CD8-positive, alpha-beta memory T cell (primary cell): ENCODE results near the gene ATL1. TPM values are rescaled to one million over a fixed set of nuclear protein-coding genes. Genes with fewer than 3 reads are reported as not detected.
"Not testable (repeated sequence)": the region's sequence is repeated elsewhere in the genome, so short reads cannot be mapped to it uniquely, and the experiment has no call there.

Source experiments
- CTCF ChIA-PET: fragments of 350-600 bp; sonication (Branson Sonifier 250); formaldehyde crosslinking; loops from one replicate; lab custom pipeline; 2021; ENCODE audit warnings: antibody characterized with exemption; lab: Charles Lee
- POLR2A ChIA-PET: fragments of 350-600 bp; sonication (Branson Sonifier 250); formaldehyde crosslinking; loops from one replicate; lab custom pipeline; 2021; ENCODE audit warnings: antibody characterized with exemption; lab: Charles Lee
- DNase-seq, 5 donors: peaks; one replicate each; pipeline versions ENCODE4 v3.0.0 to v3.0.0-alpha.2; 2020 to 2022; ENCODE audit warnings: mixed read lengths in 1 of 5
- H3K27ac ChIP-seq: one replicate; pipeline ENCODE4 v1.7.0; 2013; ENCODE audit warnings: low read depth, mild to moderate bottlenecking, low read length, moderate library complexity
- H3K27me3 ChIP-seq: 2 replicates; pipeline ENCODE4 v1.7.0; 2013; ENCODE audit warnings: low read length, mild to moderate bottlenecking; ENCODE audit not compliant: insufficient read depth, poor library complexity, severe bottlenecking
- H3K36me3 ChIP-seq: 2 replicates; pipeline ENCODE4 v1.7.0; 2013; ENCODE audit warnings: mild to moderate bottlenecking, low read length, moderate library complexity; ENCODE audit not compliant: insufficient read depth
- H3K4me1 ChIP-seq: 2 replicates; pipeline ENCODE4 v1.7.0; 2013; ENCODE audit warnings: mild to moderate bottlenecking, low read length, moderate library complexity; ENCODE audit not compliant: insufficient read depth
- H3K4me3 ChIP-seq: 2 replicates; pipeline ENCODE4 v1.7.0; 2013; ENCODE audit warnings: mild to moderate bottlenecking, low read length
- H3K9me3 ChIP-seq: 2 replicates; pipeline ENCODE4 v1.7.0; 2013; ENCODE audit warnings: mild to moderate bottlenecking, low read length
- H3K27ac Mint-ChIP-seq, 8 donors: one replicate each; pipeline ENCODE4 v1.8.0; 2020 to 2021; ENCODE audit warnings: mixed read lengths in 8 of 8, mild to moderate bottlenecking in 6 of 8, inconsistent platforms in 3 of 8, moderate library complexity in 3 of 8
- H3K27me3 Mint-ChIP-seq, 2 donors: one replicate each; pipeline ENCODE4 v1.8.0; 2020 to 2021; ENCODE audit warnings: mixed read lengths in 2 of 2, mild to moderate bottlenecking in 1 of 2, moderate library complexity in 1 of 2
- H3K36me3 Mint-ChIP-seq, 3 donors: one replicate each; pipeline ENCODE4 v1.8.0; 2020 to 2021; ENCODE audit warnings: mixed read lengths in 3 of 3, inconsistent platforms in 1 of 3, mild to moderate bottlenecking in 1 of 3
- H3K4me1 Mint-ChIP-seq, 3 donors: one replicate each; pipeline ENCODE4 v1.8.0; 2020 to 2021; ENCODE audit warnings: mixed read lengths in 3 of 3, inconsistent platforms in 1 of 3, mild to moderate bottlenecking in 1 of 3
- H3K4me3 Mint-ChIP-seq, 7 donors: one replicate each; pipeline ENCODE4 v1.8.0; 2020 to 2021; ENCODE audit warnings: mixed read lengths in 7 of 7, mild to moderate bottlenecking in 6 of 7, moderate library complexity in 4 of 7, inconsistent platforms in 2 of 7
- H3K9me3 Mint-ChIP-seq, 5 donors: one replicate each; pipeline ENCODE4 v1.8.0; 2020 to 2022; ENCODE audit warnings: mixed read lengths in 5 of 5, mild to moderate bottlenecking in 3 of 5, moderate library complexity in 2 of 5, inconsistent platforms in 1 of 5
- polyA plus RNA-seq: library from polyadenylated mRNA; unstranded; fragments of 300-500 nt; fragmentation: Illumina TruSeq; gene quantifications from one replicate; pipeline ENCODE4 v1.2.3, GENCODE V29; 2021
- total RNA-seq, 2 experiments: library from RNA; stranded (reverse); gene quantifications; one replicate each; pipeline ENCODE4 v1.2.3, GENCODE V29; 2021

ATL1 gene
- total and polyA plus RNA-seq, 3 experiments from 2014 or later, result 0.81 to 2.4 (median 1.3) TPM

DNA sequence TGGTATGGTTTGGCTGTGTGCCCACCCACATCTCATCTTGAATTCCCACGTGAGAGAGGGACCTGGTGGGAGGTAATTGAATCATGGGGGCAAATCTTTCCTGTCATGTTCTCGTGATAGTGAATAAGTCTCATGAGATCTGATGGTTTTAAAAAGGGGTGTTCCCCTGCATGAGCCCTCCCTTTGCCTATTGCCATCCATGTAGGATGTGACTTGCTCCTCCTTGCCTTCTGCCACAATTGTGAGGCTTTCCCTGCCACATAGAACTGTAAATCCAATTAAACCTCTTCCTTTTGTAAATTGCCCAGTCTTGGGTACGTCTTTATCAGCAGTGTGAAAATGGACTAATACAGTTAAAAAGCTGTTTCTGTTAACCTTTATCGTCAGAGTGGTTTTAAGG lies 21.9 kb upstream of the ATL1 start:
- not testable (repeated sequence) for H3K27ac Mint-ChIP-seq

DNA sequence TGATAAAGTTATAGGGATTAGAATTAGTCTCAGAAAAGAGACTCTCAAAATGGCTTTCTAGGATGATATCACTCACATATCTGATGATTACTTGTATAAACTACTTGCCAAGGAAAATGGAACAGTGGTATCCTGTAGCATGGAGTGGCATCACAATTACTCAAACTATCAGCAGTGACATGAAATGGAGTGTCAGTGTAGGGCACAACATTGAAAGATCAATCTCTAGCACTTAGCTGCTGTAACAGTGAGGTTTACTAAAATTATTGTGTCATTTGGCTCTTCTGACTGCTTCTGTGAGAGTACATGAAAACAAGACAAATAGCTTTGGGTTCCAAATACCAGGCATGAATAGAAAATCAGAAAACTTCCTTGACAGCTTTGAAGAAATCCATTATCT lies 20.9 kb upstream of the ATL1 start:
- ChIA-PET CTCF (interaction anchor here (0.7 to 4.3 kb wide), 2 partner anchors 239 to 321 kb away, joined by 4 to 16 read pairs; no protein-coding TSS in a partner anchor), POLR2A (no interaction called here)
- Histone ChIP-seq H3K9me3 (no peaks in the 10 kb centered on the region), H3K4me3 (no peak overlapping the region), H3K27ac (no peak overlapping the region), H3K4me1 (peaks cover 8% of the 10 kb centered on the region), H3K36me3 (no peaks in the 10 kb centered on the region), H3K27me3 (no peaks in the 10 kb centered on the region)
- H3K27me3 Mint-ChIP-seq, result no peaks in the 10 kb centered on the region
- no peaks in the 10 kb centered on the region for H3K9me3 Mint-ChIP-seq
- H3K4me1 Mint-ChIP-seq, result peaks cover 7 to 16% (median 15%) of the 10 kb centered on the region in 3 donors
- H3K4me3 Mint-ChIP-seq, result no peak overlapping the region
- no peak overlapping the region for H3K27ac Mint-ChIP-seq
- H3K36me3 Mint-ChIP-seq, result no peaks in the 10 kb centered on the region
- DNase-seq, result no peak

More for the DNA sequence above, 21.9 kb upstream of the ATL1 start:
- H3K36me3 Mint-ChIP-seq, H3K9me3 Mint-ChIP-seq, H3K4me3 ChIP-seq, H3K27me3 ChIP-seq, H3K36me3 ChIP-seq, H3K27ac ChIP-seq, H3K9me3 ChIP-seq, POLR2A ChIA-PET, H3K27me3 Mint-ChIP-seq, DNase-seq: not testable (repeated sequence)
- H3K4me1 ChIP-seq, result peaks cover 13% of the 10 kb centered on the region
- H3K4me1 Mint-ChIP-seq, result peaks cover 10 to 19% (median 18%) of the 10 kb centered on the region in 3 donors
- peak overlapping the region in 1 of 7 donors; percentile 51 for H3K4me3 Mint-ChIP-seq
- CTCF ChIA-PET, result interaction anchor here (0.7 to 4.3 kb wide), 3 partner anchors 217 to 322 kb away, joined by 3 to 16 read pairs (median 3); no protein-coding TSS in a partner anchor

DNA sequence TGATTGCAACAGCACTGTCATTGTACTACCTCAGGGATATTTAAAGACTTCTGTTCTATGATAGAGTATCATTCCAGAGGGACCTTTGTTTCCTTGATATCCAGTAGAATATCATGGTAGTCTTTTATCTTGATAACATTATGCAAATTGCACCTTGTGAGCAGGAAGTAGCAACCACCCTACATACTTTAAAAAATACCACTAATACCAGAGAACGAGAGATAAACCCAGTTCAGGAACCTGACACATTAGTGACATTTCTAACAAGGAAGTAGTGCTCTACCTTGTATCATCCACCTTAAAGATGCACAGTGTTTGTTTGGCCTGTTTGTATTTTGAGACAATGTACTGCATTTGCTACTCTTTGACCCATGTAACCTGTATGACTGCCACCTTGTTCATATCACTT lies 18.8 kb upstream of the ATL1 start:
- Histone ChIP-seq H3K4me3 (no peak overlapping the region), H3K27me3 (no peaks in the 10 kb centered on the region), H3K27ac (no peak overlapping the region), H3K4me1 (peaks cover 8% of the 10 kb centered on the region), H3K36me3 (no peaks in the 10 kb centered on the region), H3K9me3 (no peaks in the 10 kb centered on the region)
- H3K4me3 Mint-ChIP-seq, result no peak overlapping the region
- peaks cover 7 to 16% (median 15%) of the 10 kb centered on the region in 3 donors for H3K4me1 Mint-ChIP-seq
- peaks cover 0 to 11% of the 10 kb centered on the region in 2 donors for H3K27me3 Mint-ChIP-seq
- no peaks in the 10 kb centered on the region for H3K36me3 Mint-ChIP-seq
- H3K27ac Mint-ChIP-seq, result peak overlapping the region in 5 of 8 donors; percentile 17 to 68 (median 52)
- POLR2A ChIA-PET, result no interaction called here
- CTCF ChIA-PET, result interaction anchor here (1.2 to 4.3 kb wide), 3 partner anchors 236 to 322 kb away, joined by 3 to 16 read pairs (median 6); no protein-coding TSS in a partner anchor
- DNase-seq, result no peak
- no peaks in the 10 kb centered on the region for H3K9me3 Mint-ChIP-seq

DNA sequence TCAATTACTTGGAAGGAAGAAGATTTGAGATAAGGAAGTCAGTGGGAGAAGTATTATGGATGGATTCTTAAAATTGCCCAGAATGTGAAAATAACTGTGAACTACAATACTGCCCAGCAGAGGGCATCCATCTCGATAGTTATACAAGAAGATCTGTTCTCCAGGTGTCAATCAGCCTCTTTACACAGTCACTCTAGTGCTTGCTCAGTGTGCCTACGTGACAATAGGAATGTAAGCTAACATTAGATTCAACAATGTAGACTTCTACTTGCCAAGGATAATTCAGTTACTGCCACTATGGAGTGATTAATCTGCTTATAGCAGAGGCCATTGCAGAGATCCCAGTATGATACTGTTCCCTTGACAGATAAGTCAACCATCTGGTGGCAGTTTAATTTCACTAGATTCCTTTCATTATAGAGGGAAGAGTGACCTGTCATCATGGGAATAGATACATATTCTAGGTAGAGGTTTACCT lies 17.0 kb upstream of the ATL1 start:
- H3K4me1 Mint-ChIP-seq, result peaks cover 7 to 16% (median 15%) of the 10 kb centered on the region in 3 donors
- POLR2A ChIA-PET, result no interaction called here
- H3K27ac Mint-ChIP-seq, result peak overlapping the region in 1 of 8 donors; percentile 41

DNA sequence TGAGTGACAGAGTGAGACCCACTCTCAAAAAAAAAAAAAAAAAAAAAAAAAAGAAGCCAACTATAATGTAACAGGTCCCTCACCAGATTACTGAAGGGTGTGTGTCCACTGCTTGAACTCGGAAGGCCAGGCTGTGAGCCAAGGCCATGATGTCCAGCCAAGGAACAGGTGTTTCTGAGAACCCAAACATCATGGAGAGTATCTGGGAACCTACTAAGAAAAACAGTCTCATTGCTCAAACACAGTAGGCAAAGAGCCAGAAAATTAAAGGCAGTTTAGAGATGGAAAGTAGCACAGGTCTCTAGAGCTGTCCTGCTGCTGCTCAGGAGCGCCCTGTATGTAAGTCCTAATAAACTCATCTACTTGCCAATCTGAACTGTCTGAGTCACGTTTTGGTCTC lies 15.0 kb upstream of the ATL1 start:
- Mint-ChIP-seq H3K27ac (peak overlapping the region in 1 of 8 donors; percentile 27), H3K4me3 (no peak overlapping the region), H3K4me1 (peaks cover 7 to 16% (median 15%) of the 10 kb centered on the region in 3 donors), H3K36me3 (peaks cover 0 to 6% (median 0%) of the 10 kb centered on the region in 3 donors), H3K27me3 (peaks cover 4 to 11% of the 10 kb centered on the region in 2 donors), H3K9me3 (no peaks in the 10 kb centered on the region)
- ChIA-PET CTCF (interaction anchor here (1.6 to 3.9 kb wide), 2 partner anchors 13 to 315 kb away, joined by 4 to 30 read pairs; partner anchors contain the start of gene MAP4K5), POLR2A (no interaction called here)
- H3K4me1 ChIP-seq, result peaks cover 8% of the 10 kb centered on the region
- no peaks in the 10 kb centered on the region for H3K36me3 ChIP-seq
- H3K9me3 ChIP-seq, result no peaks in the 10 kb centered on the region
- no peak for DNase-seq
- no peak overlapping the region for H3K4me3 ChIP-seq
- H3K27me3 ChIP-seq, result no peaks in the 10 kb centered on the region
- no peak overlapping the region for H3K27ac ChIP-seq

More for the DNA sequence above, 17.0 kb upstream of the ATL1 start:
- DNase-seq, result peak in 2 of 5 donors; percentile 26 to 28
- Histone ChIP-seq H3K4me1 (peaks cover 8% of the 10 kb centered on the region), H3K27ac (no peak overlapping the region), H3K4me3 (no peak overlapping the region), H3K9me3 (no peaks in the 10 kb centered on the region), H3K27me3 (no peaks in the 10 kb centered on the region), H3K36me3 (no peaks in the 10 kb centered on the region)
- CTCF ChIA-PET, result interaction anchor here (0.9 to 3.9 kb wide), 12 partner anchors 10 to 323 kb away, joined by 3 to 30 read pairs (median 4); partner anchors contain the start of gene MAP4K5
- H3K27me3 Mint-ChIP-seq, result peaks cover 0 to 11% of the 10 kb centered on the region in 2 donors
- H3K9me3 Mint-ChIP-seq, result no peaks in the 10 kb centered on the region
- no peaks in the 10 kb centered on the region for H3K36me3 Mint-ChIP-seq
- H3K4me3 Mint-ChIP-seq, result no peak overlapping the region

DNA sequence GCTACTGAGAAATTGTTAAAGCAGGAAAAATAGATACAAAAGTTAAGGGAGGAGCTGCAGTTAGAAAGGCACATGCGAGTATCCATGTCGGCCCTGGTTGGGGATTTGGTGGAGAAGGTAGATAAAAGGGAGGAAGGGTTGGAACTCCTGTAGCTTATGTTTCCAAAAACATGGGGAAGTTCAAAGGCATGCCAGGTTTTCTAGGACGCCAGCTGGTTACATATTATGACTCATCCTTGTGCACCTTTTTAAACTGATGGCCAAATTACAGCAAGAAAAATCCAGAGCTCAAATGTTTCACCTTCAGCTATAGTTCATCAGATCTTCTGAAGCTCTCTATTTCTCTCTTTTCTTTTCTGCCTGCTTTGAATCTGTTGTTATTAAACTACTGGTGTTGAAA lies 14.3 kb upstream of the ATL1 start:
- Mint-ChIP-seq H3K27me3 (peaks cover 4 to 14% of the 10 kb centered on the region in 2 donors), H3K36me3 (peaks cover 0 to 6% (median 0%) of the 10 kb centered on the region in 3 donors), H3K4me3 (no peak overlapping the region), H3K27ac (peak overlapping the region in 1 of 8 donors; percentile 83), H3K4me1 (peaks cover 7 to 15% (median 15%) of the 10 kb centered on the region in 3 donors), H3K9me3 (peaks cover 0 to under 1% (median under 1%) of the 10 kb centered on the region in 5 donors)
- H3K9me3 ChIP-seq, result no peaks in the 10 kb centered on the region
- no peaks in the 10 kb centered on the region for H3K36me3 ChIP-seq
- no peak for DNase-seq
- H3K4me3 ChIP-seq, result no peak overlapping the region
- H3K4me1 ChIP-seq, result peaks cover 8% of the 10 kb centered on the region
- no peaks in the 10 kb centered on the region for H3K27me3 ChIP-seq
- POLR2A ChIA-PET, result no interaction called here
- CTCF ChIA-PET, result interaction anchor here (1.6 to 3.9 kb wide), 2 partner anchors 14 to 315 kb away, joined by 4 to 30 read pairs; partner anchors contain the start of gene MAP4K5
- H3K27ac ChIP-seq, result no peak overlapping the region

DNA sequence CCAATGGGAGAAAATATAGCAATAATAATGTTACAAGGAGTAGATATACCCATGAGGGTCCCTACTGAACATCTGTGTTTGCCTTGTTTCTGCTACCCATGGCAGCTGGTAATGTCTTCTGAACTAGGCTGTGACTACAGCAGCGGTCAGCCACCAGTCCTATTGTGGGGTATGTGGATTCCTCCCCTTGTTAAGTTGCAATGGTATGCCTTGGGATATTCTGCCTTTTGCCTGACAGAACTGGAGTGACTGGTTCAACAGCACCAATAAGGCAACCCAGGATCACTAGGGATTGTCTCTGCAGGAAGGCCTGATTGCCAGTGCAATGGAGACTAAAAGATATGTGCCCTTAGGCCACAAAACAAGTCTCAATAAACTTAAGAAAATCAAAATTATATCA lies 9.7 kb upstream of the ATL1 start:
- H3K4me3 Mint-ChIP-seq, result no peak overlapping the region
- H3K27me3 ChIP-seq, result peaks cover 10% of the 10 kb centered on the region
- no peaks in the 10 kb centered on the region for H3K4me1 ChIP-seq
- ChIA-PET POLR2A (no interaction called here), CTCF (interaction anchor here (1.7 kb wide), 1 partner anchor 10 kb away, joined by 4 read pairs; no protein-coding TSS in a partner anchor)
- no peak for DNase-seq
- H3K9me3 ChIP-seq, result no peaks in the 10 kb centered on the region
- H3K9me3 Mint-ChIP-seq, result peaks cover 4 to 19% (median 6%) of the 10 kb centered on the region in 5 donors
- H3K4me3 ChIP-seq, result no peak overlapping the region
- no peak overlapping the region for H3K27ac ChIP-seq
- no peaks in the 10 kb centered on the region for H3K36me3 ChIP-seq
- peaks cover 0 to 6% (median 0%) of the 10 kb centered on the region in 3 donors for H3K36me3 Mint-ChIP-seq
- no peak overlapping the region for H3K27ac Mint-ChIP-seq
- H3K4me1 Mint-ChIP-seq, result peaks cover 0 to 4% (median 4%) of the 10 kb centered on the region in 3 donors
- H3K27me3 Mint-ChIP-seq, result peaks cover 18 to 43% of the 10 kb centered on the region in 2 donors

DNA sequence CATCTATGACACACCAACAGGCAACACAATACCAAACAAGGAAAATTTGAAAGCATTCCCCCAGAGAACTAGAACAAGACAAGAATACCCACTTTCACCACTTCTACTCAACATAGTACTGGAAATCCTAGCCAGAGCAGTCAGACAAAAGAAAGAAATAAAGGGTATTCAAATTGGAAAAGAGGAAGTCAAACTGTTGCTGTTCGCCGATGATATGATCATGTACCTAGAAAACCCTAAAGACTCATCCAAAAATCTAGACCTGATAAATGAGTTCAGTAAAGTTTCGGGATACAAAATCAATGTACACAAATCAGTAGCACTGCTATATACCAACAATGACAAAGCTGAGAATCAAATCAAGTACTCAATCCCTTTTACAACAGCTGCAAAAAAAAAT lies 8.1 kb upstream of the ATL1 start:
- Histone ChIP-seq H3K4me3 (no peak overlapping the region), H3K27ac (no peak overlapping the region), H3K36me3 (no peaks in the 10 kb centered on the region), H3K27me3 (peaks cover 10% of the 10 kb centered on the region), H3K9me3 (no peaks in the 10 kb centered on the region), H3K4me1 (no peaks in the 10 kb centered on the region)
- Mint-ChIP-seq H3K36me3 (peaks cover 0 to 6% (median 0%) of the 10 kb centered on the region in 3 donors), H3K9me3 (peaks cover 4 to 19% (median 6%) of the 10 kb centered on the region in 5 donors), H3K4me1 (peaks cover 0 to 4% (median 4%) of the 10 kb centered on the region in 3 donors), H3K4me3 (no peak overlapping the region), H3K27ac (no peak overlapping the region), H3K27me3 (peaks cover 26 to 50% of the 10 kb centered on the region in 2 donors)
- ChIA-PET CTCF (no interaction called here), POLR2A (no interaction called here)
- DNase-seq, result no peak
